Natural killer cell (primary cell): Measurements from ENCODE around the gene TSSK3. TPM values are rescaled to one million over a fixed set of nuclear protein-coding genes. Genes with fewer than 3 reads are reported as not detected.

ENCODE experiments used
- ATAC-seq, 3 donors: fragments of 150-1000 bp in 2 of 3; fragments of 200-7000 bp in 1 of 3; cut with Tn5 transposase; 1 replicate in 1 of 3; 2 replicates in 2 of 3; pipeline ENCODE4 v1.10.0; 2021; ENCODE audit warnings: mild to moderate bottlenecking in 2 of 3, moderate library complexity in 2 of 3
- DNase-seq, 2 donors: peaks; one replicate each; pipeline versions ENCODE4 v3.0.0 to v3.0.0-alpha.2; 2013 to 2021; ENCODE audit warnings: mixed read lengths in 1 of 2
- H3K27ac ChIP-seq: one replicate; pipeline ENCODE4 v1.5.1; 2013; ENCODE audit warnings: mild to moderate bottlenecking, low read length
- H3K27me3 ChIP-seq: one replicate; pipeline ENCODE4 v1.6.1; 2013; ENCODE audit warnings: low read length; ENCODE audit not compliant: control insufficient read depth, insufficient read depth
- H3K36me3 ChIP-seq: one replicate; pipeline ENCODE4 v1.6.1; 2013; ENCODE audit warnings: low read length; ENCODE audit not compliant: control insufficient read depth, insufficient read depth
- H3K4me1 ChIP-seq: one replicate; pipeline ENCODE4 v1.6.1; 2013; ENCODE audit warnings: low read length; ENCODE audit not compliant: control insufficient read depth, insufficient read depth
- H3K4me3 ChIP-seq: one replicate; pipeline ENCODE4 v1.5.1; 2013; ENCODE audit warnings: low read length
- H3K9me3 ChIP-seq: one replicate; pipeline ENCODE4 v1.6.1; 2013; ENCODE audit warnings: low read length; ENCODE audit not compliant: control insufficient read depth, insufficient read depth
- H3K27ac Mint-ChIP-seq, 2 donors: one replicate each; pipeline ENCODE4 v1.8.0; 2022; ENCODE audit warnings: mild to moderate bottlenecking in 2 of 2, mixed read lengths in 2 of 2, moderate library complexity in 1 of 2
- H3K27me3 Mint-ChIP-seq, 2 donors: one replicate each; pipeline ENCODE4 v1.8.0; 2022; ENCODE audit warnings: low read depth in 2 of 2, mixed read lengths in 2 of 2
- H3K36me3 Mint-ChIP-seq: one replicate; pipeline ENCODE4 v1.8.0; 2022; ENCODE audit warnings: mixed read lengths
- H3K4me1 Mint-ChIP-seq, 2 donors: one replicate each; pipeline ENCODE4 v1.8.0; 2022; ENCODE audit warnings: mixed read lengths in 2 of 2
- H3K4me3 Mint-ChIP-seq: one replicate; pipeline ENCODE4 v1.8.0; 2022; ENCODE audit warnings: mild to moderate bottlenecking, moderate library complexity, mixed read lengths
- H3K9me3 Mint-ChIP-seq, 2 donors: one replicate each; pipeline ENCODE4 v1.8.0; 2022; ENCODE audit warnings: mixed read lengths in 2 of 2
- CTCF ChIP-seq: fragments of 200-600 bp; IDR thresholded peaks from one replicate; pipeline ENCODE4 v1.8.0; 2022; ENCODE audit warnings: antibody characterized with exemption
- WGBS: methylation state at CpG from one replicate; pipeline ENCODE4 v1.1.7; 2013; ENCODE audit warnings: missing lambda C conversion rate; ENCODE audit not compliant: insufficient coverage; 5-methylcytosine and 5-hydroxymethylcytosine counted together
- intact Hi-C: fragments of 100-400 bp; cut with micrococcal nuclease; formaldehyde crosslinking; loops from one replicate; pipeline ENCODE4 v1.14.2; 2022
- total RNA-seq, 4 donors: library from RNA; stranded (reverse); fragments of 120-200 nt in 1 of 4; gene quantifications; one replicate each; pipeline versions ENCODE4 v1.2.3 to v1.2.4, GENCODE V29; 2013 to 2022

Gene TSSK3
- total RNA-seq, 3 donors from 2014 or later (not counting 1 experiment from before 2014, with no cell fraction given), result 1.2 to 3.7 (median 1.4) TPM

GRCh38 chr1:32393136-32393535, 30.8 kb downstream of the TSSK3 start:
- H3K4me1 ChIP-seq, result peaks cover 16% of the 10 kb centered on the region
- DNase-seq (no peak), ATAC-seq (no peak)
- H3K4me1 Mint-ChIP-seq, result peaks cover 21 to 22% of the 10 kb centered on the region in 2 donors
- peak overlapping the region; percentile 97 to 98 for H3K27ac Mint-ChIP-seq
- H3K9me3 ChIP-seq, result no peaks in the 10 kb centered on the region
- H3K36me3 ChIP-seq, result peaks cover 21% of the 10 kb centered on the region
- intact Hi-C loops, result loop anchor here (5.0 kb wide), 1 partner anchor 41 kb away; no protein-coding TSS in a partner anchor
- H3K36me3 Mint-ChIP-seq, result no peaks in the 10 kb centered on the region
- H3K27me3 Mint-ChIP-seq, result peaks cover 0 to 4% of the 10 kb centered on the region in 2 donors
- no peak for TF ChIP-seq CTCF
- H3K9me3 Mint-ChIP-seq, result no peaks in the 10 kb centered on the region
- peak overlapping the region; percentile 100 for H3K4me3 Mint-ChIP-seq
- WGBS, result 89% methylated on average over 1 of the region's 1 CpG
- no peak overlapping the region for H3K4me3 ChIP-seq
- no peaks in the 10 kb centered on the region for H3K27me3 ChIP-seq
- peak overlapping the region; percentile 91 for H3K27ac ChIP-seq

- intact Hi-C loops, result loop anchor here (2.0 to 5.0 kb wide), 2 partner anchors 41 to 59 kb away; no protein-coding TSS in a partner anchor
- Histone ChIP-seq H3K27me3 (no peaks in the 10 kb centered on the region), H3K27ac (peak overlapping the region; percentile 91), H3K36me3 (peaks cover 19% of the 10 kb centered on the region), H3K9me3 (no peaks in the 10 kb centered on the region), H3K4me3 (peak overlapping the region; percentile 76), H3K4me1 (peaks cover 16% of the 10 kb centered on the region)
- no peak for DNase-seq
- Mint-ChIP-seq H3K4me3 (peak overlapping the region; percentile 100), H3K36me3 (no peaks in the 10 kb centered on the region), H3K27ac (peak overlapping the region; percentile 97 to 98), H3K9me3 (no peaks in the 10 kb centered on the region), H3K4me1 (peaks cover 21 to 22% of the 10 kb centered on the region in 2 donors), H3K27me3 (peaks cover 0 to 8% of the 10 kb centered on the region in 2 donors)
- ATAC-seq, result peak; percentile 19 to 41 (median 33)
- no peak for TF ChIP-seq CTCF
- WGBS, result 4% methylated on average over 15 of the region's 15 CpGs
These were observed 31.4 kb downstream of the TSSK3 start for GRCh38 chr1:32393832-32394140.

GRCh38 chr1:32394141-32394889, 32.0 kb downstream of the TSSK3 start, which contains the start of gene BSDC1:
BSDC1 (minus strand) TSS chr1:32394441; CDS start chr1:32394414, 27 bp downstream.
- DNase-seq (peak; percentile 98 to 99), ATAC-seq (peak; percentile 96 to 100 (median 97))
- Histone ChIP-seq H3K27me3 (no peaks in the 10 kb centered on the region), H3K4me1 (peaks cover 16% of the 10 kb centered on the region), H3K4me3 (peak within 1 kb of the TSS; percentile 76), H3K9me3 (no peaks in the 10 kb centered on the region), H3K27ac (peak within 1 kb of the TSS; percentile 91), H3K36me3 (peaks cover 17% of the 10 kb centered on the region)
- intact Hi-C loops, result loop anchor here (2.0 to 5.0 kb wide), 2 partner anchors 42 to 60 kb away; no protein-coding TSS in a partner anchor
- H3K27me3 Mint-ChIP-seq, result peaks cover 0 to 10% of the 10 kb centered on the region in 2 donors
- H3K9me3 Mint-ChIP-seq, result no peaks in the 10 kb centered on the region
- TF ChIP-seq CTCF, result no peak
- no peaks in the 10 kb centered on the region for H3K36me3 Mint-ChIP-seq
- WGBS, result under 1% methylated on average over 48 of the region's 48 CpGs
- peak within 1 kb of the TSS; percentile 97 to 98 for H3K27ac Mint-ChIP-seq
- H3K4me3 Mint-ChIP-seq, result peak within 1 kb of the TSS; percentile 100
- H3K4me1 Mint-ChIP-seq, result peaks cover 21 to 22% of the 10 kb centered on the region in 2 donors
